H1 (cell line): ENCODE data around the gene PIM1.

Experiments used
- CEBPB ChIP-seq: IDR thresholded peaks from 2 replicates; pipeline ENCODE4 v1.6.1; 2012; ENCODE audit warnings: low read depth, low read length
- CHD2 ChIP-seq: IDR thresholded peaks from 2 replicates; pipeline ENCODE4 v1.6.1; 2012; ENCODE audit warnings: low read length, improper control_type of control experiment
- EGR1 ChIP-seq: IDR thresholded peaks from 2 replicates; pipeline ENCODE4 v1.6.1; 2011; ENCODE audit warnings: low read depth, low read length, borderline replicate concordance
- POLR2A ChIP-seq, 2 experiments: IDR thresholded peaks; 1 replicate in 1 of 2; 2 replicates in 1 of 2; pipeline ENCODE4 v1.6.1; 2011; ENCODE audit warnings: low read depth in 2 of 2, low read length in 2 of 2, mild to moderate bottlenecking in 2 of 2; ENCODE audit errors: control extremely low read depth in 1 of 2
- SAP30 ChIP-seq: fragments of 300-600 bp; sonication (generic); IDR thresholded peaks from 2 replicates; pipeline ENCODE4 v1.7.1; 2012; ENCODE audit warnings: low read length, moderate library complexity, mild to moderate bottlenecking, inconsistent platforms; ENCODE audit not compliant: insufficient read depth, insufficient replicate concordance
- SIN3A ChIP-seq, 2 experiments: IDR thresholded peaks in 1 of 2; conservative IDR thresholded peaks in 1 of 2; 2 replicates each; pipeline ENCODE4 v1.6.1; 2011 to 2012; ENCODE audit warnings: low read length in 2 of 2, improper control_type of control experiment in 1 of 2, low read depth in 1 of 2, mild to moderate bottlenecking in 1 of 2
- SIRT6 ChIP-seq: IDR thresholded peaks from one replicate; pipeline ENCODE4 v1.7.1; 2012; ENCODE audit warnings: low read length, inconsistent platforms
- SUZ12 ChIP-seq: fragments of 200-600 bp; sonication (generic); IDR thresholded peaks from 2 replicates; pipeline ENCODE4 v1.6.1; 2012; ENCODE audit warnings: mild to moderate bottlenecking, inconsistent platforms, low read length, moderate library complexity, mixed read lengths
- TAF1 ChIP-seq: IDR thresholded peaks from 2 replicates; pipeline ENCODE4 v1.6.1; 2011; ENCODE audit warnings: mild to moderate bottlenecking, low read depth, low read length
- TBP ChIP-seq: IDR thresholded peaks from 2 replicates; pipeline ENCODE4 v1.6.1; 2011; ENCODE audit warnings: low read depth, low read length, improper control_type of control experiment
- TF ChIP-seq, protein P1 (sequence below), 3 experiments: IDR thresholded peaks; 1 replicate in 2 of 3; 2 replicates in 1 of 3; pipeline versions ENCODE4 v1.5.1 to v1.6.1; 2011; ENCODE audit warnings: low read length in 3 of 3, mild to moderate bottlenecking in 3 of 3, inconsistent platforms in 2 of 3, low read depth in 1 of 3, moderate library complexity in 1 of 3; ENCODE audit not compliant: insufficient read depth in 1 of 3; ENCODE audit errors: control extremely low read depth in 1 of 3
- TF ChIP-seq, protein P2 (sequence below): IDR thresholded peaks from 2 replicates; pipeline ENCODE4 v1.6.1; 2012; ENCODE audit warnings: low read length, inconsistent platforms

DNA sequence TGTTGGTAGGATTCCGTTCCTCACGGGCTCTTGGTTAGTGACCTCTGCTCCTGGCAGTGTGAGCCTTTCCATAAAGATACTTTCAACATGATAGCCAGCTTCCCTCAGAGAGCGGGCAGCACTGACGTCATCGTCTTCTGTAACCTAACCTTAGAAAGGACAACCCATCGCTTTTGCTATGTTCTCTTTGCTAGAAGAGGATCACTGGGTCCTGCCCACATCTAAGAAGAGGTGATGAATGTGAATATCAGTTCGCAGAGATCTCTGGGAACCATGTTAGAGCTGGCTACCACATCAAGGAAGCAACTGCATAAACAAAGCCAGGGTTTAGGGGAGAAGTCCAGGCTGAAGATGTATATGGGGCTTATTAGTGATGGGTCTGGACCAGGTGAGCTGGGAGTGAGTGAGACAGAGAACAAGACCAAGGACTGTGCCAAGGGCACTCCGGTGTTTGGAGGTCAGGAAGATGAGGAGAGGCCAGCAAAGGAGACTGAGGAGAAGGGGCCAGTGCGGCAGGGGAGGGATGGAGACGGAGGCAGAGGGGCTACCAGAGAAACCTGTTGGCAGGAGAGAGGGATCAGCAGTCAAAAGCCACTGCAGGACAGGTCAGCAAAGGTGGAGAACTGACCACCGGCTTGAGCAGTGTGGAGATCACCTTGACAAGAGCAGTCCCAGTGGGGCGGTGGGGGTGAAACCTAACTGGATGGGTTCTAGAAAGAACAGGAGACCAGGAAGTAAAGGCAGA, 39.7 kb downstream of the PIM1 start:
- TF ChIP-seq SAP30 (no peak), TBP (no peak), EGR1 (no peak), SIN3A (conservative IDR thresholded peaks at IDR 0.05 in 1 of 2, IDR thresholded peaks at IDR 0.05 in 1 of 2; ENCODE audit: low read depth in 1 of 2, low read length in 2 of 2) (no peak), CHD2 (no peak), CEBPB (no peak), TAF1 (no peak), POLR2A (IDR thresholded peaks at IDR 0.05; ENCODE audit: control extremely low read depth in 1 of 2, low read depth in 2 of 2, low read length in 2 of 2) (no peak), SIRT6 (no peak), SUZ12 (no peak)
- TF ChIP-seq, protein P1, sequence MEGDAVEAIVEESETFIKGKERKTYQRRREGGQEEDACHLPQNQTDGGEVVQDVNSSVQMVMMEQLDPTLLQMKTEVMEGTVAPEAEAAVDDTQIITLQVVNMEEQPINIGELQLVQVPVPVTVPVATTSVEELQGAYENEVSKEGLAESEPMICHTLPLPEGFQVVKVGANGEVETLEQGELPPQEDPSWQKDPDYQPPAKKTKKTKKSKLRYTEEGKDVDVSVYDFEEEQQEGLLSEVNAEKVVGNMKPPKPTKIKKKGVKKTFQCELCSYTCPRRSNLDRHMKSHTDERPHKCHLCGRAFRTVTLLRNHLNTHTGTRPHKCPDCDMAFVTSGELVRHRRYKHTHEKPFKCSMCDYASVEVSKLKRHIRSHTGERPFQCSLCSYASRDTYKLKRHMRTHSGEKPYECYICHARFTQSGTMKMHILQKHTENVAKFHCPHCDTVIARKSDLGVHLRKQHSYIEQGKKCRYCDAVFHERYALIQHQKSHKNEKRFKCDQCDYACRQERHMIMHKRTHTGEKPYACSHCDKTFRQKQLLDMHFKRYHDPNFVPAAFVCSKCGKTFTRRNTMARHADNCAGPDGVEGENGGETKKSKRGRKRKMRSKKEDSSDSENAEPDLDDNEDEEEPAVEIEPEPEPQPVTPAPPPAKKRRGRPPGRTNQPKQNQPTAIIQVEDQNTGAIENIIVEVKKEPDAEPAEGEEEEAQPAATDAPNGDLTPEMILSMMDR (IDR thresholded peaks at IDR 0.05; ENCODE audit: control extremely low read depth in 1 of 3, insufficient read depth in 1 of 3, low read depth in 1 of 3, low read length in 3 of 3) = no peak
- TF ChIP-seq, protein P2, sequence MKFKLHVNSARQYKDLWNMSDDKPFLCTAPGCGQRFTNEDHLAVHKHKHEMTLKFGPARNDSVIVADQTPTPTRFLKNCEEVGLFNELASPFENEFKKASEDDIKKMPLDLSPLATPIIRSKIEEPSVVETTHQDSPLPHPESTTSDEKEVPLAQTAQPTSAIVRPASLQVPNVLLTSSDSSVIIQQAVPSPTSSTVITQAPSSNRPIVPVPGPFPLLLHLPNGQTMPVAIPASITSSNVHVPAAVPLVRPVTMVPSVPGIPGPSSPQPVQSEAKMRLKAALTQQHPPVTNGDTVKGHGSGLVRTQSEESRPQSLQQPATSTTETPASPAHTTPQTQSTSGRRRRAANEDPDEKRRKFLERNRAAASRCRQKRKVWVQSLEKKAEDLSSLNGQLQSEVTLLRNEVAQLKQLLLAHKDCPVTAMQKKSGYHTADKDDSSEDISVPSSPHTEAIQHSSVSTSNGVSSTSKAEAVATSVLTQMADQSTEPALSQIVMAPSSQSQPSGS = no peak
